Measurements from ENCODE around the gene FARP1. TPM values are rescaled to one million over a fixed set of nuclear protein-coding genes. Genes with fewer than 3 reads are reported as not detected.

The FARP1 gene
- total and polyA plus RNA-seq, 2 of the 8 experiments (the other 6 are each of a cell fraction or from before 2014, with no cell fraction given): 24.7 to 104 TPM

GRCh38 chr13:98195054-98195791 lies 52.3 kb downstream of the FARP1 start:
- Histone ChIP-seq H2BK12ac (ENCODE audit: low read depth, low read length) (no peak overlapping the region), H4K5ac (ENCODE audit: insufficient read length, low read depth, low read length) (no peak overlapping the region), H3K4ac (replicated peaks; ENCODE audit: insufficient read length, low read depth, low read length) (no peak overlapping the region), H3K27me3 (replicated peaks in 1 of 4; ENCODE audit: control insufficient read depth in 3 of 4, extremely low read depth in 1 of 4, insufficient read depth in 3 of 4, low read length in 3 of 4) (no peaks in the 10 kb centered on the region), H4K8ac (ENCODE audit: extremely low read depth, insufficient read depth, low read length) (no peak overlapping the region), H3K56ac (replicated peaks; ENCODE audit: insufficient read length, low read depth, low read length) (no peak overlapping the region), H2AFZ (ENCODE audit: low read length) (no peak overlapping the region), H3K4me1 (replicated peaks in 1 of 4; ENCODE audit: control insufficient read depth in 3 of 4, insufficient read depth in 4 of 4, low read length in 3 of 4) (peaks cover 2 to 15% (median 5%) of the 10 kb centered on the region in 4 experiments; a peak in 5 of 7 replicates), H3K4me3 (ENCODE audit: extremely low read depth in 1 of 4, insufficient read depth in 2 of 4, low read depth in 3 of 4, low read length in 4 of 4) (no peak overlapping the region), H4K20me1 (replicated peaks in 1 of 2; ENCODE audit: control insufficient read depth in 1 of 2, insufficient read depth in 2 of 2, low read length in 2 of 2) (no peaks in the 10 kb centered on the region), H2BK20ac (ENCODE audit: low read length) (no peak overlapping the region), H3K36me3 (ENCODE audit: control insufficient read depth in 2 of 4, insufficient read depth in 4 of 4, low read length in 3 of 4) (no peaks in the 10 kb centered on the region; a peak in 1 of 8 replicates), H3K4me2 (ENCODE audit: insufficient read depth in 1 of 2, low read depth in 2 of 2, low read length in 2 of 2) (no peak overlapping the region), H3K23ac (ENCODE audit: insufficient read length) (no peak overlapping the region), H2BK120ac (replicated peaks; ENCODE audit: low read depth, low read length) (no peak overlapping the region), H4K91ac (replicated peaks; ENCODE audit: insufficient read length, low read length) (no peak overlapping the region), H3K23me2 (ENCODE audit: low read depth, low read length) (no peaks in the 10 kb centered on the region; the same call in 1 of the 2 replicates), H3K9me3 (ENCODE audit: insufficient read depth in 2 of 2, low read depth in 1 of 2, low read length in 1 of 2) (peaks cover 0 to 3% of the 10 kb centered on the region in 2 experiments; a peak in 2 of 4 replicates), H3K79me1 (ENCODE audit: low read depth, low read length) (peaks cover 3% of the 10 kb centered on the region), H3K79me2 (ENCODE audit: control insufficient read depth in 1 of 2, insufficient read depth in 2 of 2, low read length in 2 of 2) (peaks cover 0 to 71% of the 10 kb centered on the region in 2 experiments; a peak in 2 of 4 replicates), H2AK5ac (ENCODE audit: low read depth, low read length) (no peak overlapping the region), H3K18ac (ENCODE audit: extremely low read depth, low read length) (no peak overlapping the region), H2BK15ac (ENCODE audit: low read length) (no peak overlapping the region), H3K14ac (ENCODE audit: insufficient read length) (no peak overlapping the region), H2BK5ac (ENCODE audit: low read depth, low read length) (no peak overlapping the region), H3K9ac (replicated peaks in 1 of 4; ENCODE audit: extremely low read depth in 1 of 4, low read depth in 3 of 4, low read length in 3 of 4) (no peak overlapping the region), H3K27ac (ENCODE audit: low read depth, low read length) (peak overlapping the region; percentile 24; the same call in 1 of the 2 replicates)
- CTCF ChIA-PET (ENCODE audit: partially characterized antibody): interaction anchor here (0.6 to 1.1 kb wide), 3 partner anchors 9 to 1460 kb away, joined by 3 to 4 read pairs (median 3); no protein-coding TSS in a partner anchor
- FAIRE-seq (no peak), DNase-seq (ENCODE audit: low read depth in 1 of 2, low spot score in 2 of 2) (no peak)
- POLR2A ChIA-PET (ENCODE audit: partially characterized antibody): no interaction called here
- WGBS, 2 experiments (ENCODE audit: extremely low coverage in 1 of 2, insufficient coverage in 1 of 2, insufficient read length in 1 of 2, insufficient replicate concordance in 2 of 2, low coverage in 1 of 2, low lambda C conversion rate in 2 of 2, missing lambda C conversion rate in 1 of 2): 74% methylated on average over 10 of the region's 10 CpGs; no CpG with 5 or more reads in 1 of the 2 experiments
- TF ChIP-seq USF2 (IDR thresholded peaks at IDR 0.05; ENCODE audit: low read length) (no peak), BRCA1 (IDR thresholded peaks at IDR 0.05; ENCODE audit: low read depth, low read length) (no peak), POLR2A (IDR thresholded peaks at IDR 0.05; ENCODE audit: control extremely low read depth in 1 of 2, low read depth in 2 of 2, low read length in 2 of 2) (no peak), ZNF274 (IDR thresholded peaks at IDR 0.05; ENCODE audit: borderline replicate concordance, extremely low read depth, low read length) (no peak), KDM1A (IDR thresholded peaks at IDR 0.05; ENCODE audit: borderline replicate concordance, low read length) (no peak), GABPA (IDR thresholded peaks at IDR 0.05; ENCODE audit: borderline replicate concordance, insufficient read depth, low read length) (no peak), TEAD4 (IDR thresholded peaks at IDR 0.05; ENCODE audit: low read depth, low read length) (no peak), RBBP5 (IDR thresholded peaks at IDR 0.05; ENCODE audit: borderline replicate concordance, low read depth, low read length) (no peak), POLR2AphosphoS5 (IDR thresholded peaks at IDR 0.05; ENCODE audit: low read depth, low read length) (no peak), PHF8 (conservative IDR thresholded peaks at IDR 0.05; ENCODE audit: low read depth, low read length) (no peak), BACH1 (IDR thresholded peaks at IDR 0.05; ENCODE audit: low read length) (no peak)

All from H1 (cell line).